Stomach (tissue), 4 donors: ENCODE data around the gene TCP11L2.

ENCODE experiments used
- EP300 ChIP-seq: sonication (generic); formaldehyde crosslinking; IDR thresholded peaks from one replicate; pipeline ENCODE4 v1.6.1; 2017; ENCODE audit warnings: antibody characterized with exemption
- POLR2A ChIP-seq, 4 donors: fragments of 450-650 bp; IDR thresholded peaks; one replicate each; pipeline ENCODE4 v1.6.1; 2016; ENCODE audit warnings: antibody characterized with exemption in 4 of 4, control low read depth in 2 of 4, mild to moderate bottlenecking in 1 of 4, moderate library complexity in 1 of 4
- TF ChIP-seq, protein P1 (sequence below), 7 experiments: fragments of 450-650 bp in 4 of 7; fragments of 200-600 bp in 3 of 7; sonication (generic) in 3 of 7; IDR thresholded peaks; one replicate each; pipeline ENCODE4 v1.5.1; 2016 to 2019; ENCODE audit warnings: antibody characterized with exemption in 7 of 7, control low read depth in 2 of 7, mild to moderate bottlenecking in 1 of 7

DNA sequence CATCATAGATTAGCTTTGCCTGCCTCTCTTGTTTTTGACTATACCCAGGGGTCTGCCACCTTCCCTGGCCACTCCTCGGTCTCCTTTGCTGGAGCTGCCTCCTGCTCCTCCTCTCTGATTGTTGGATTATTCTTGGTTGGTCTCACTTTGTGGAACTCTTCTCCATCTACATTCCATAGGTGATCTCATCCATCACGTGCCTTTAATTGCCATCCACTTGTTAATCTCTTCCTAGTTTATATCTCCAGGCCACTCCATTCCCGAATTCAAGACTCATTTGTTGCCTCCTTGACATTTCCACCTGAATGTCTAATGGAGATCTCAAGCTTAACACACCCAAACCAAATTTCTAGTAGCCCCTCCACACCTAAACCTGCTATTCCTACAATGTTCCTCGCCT, 60.4 kb downstream of the TCP11L2 start:
- no peak for TF ChIP-seq POLR2A (IDR thresholded peaks at IDR 0.05)
- TF ChIP-seq, protein P1, sequence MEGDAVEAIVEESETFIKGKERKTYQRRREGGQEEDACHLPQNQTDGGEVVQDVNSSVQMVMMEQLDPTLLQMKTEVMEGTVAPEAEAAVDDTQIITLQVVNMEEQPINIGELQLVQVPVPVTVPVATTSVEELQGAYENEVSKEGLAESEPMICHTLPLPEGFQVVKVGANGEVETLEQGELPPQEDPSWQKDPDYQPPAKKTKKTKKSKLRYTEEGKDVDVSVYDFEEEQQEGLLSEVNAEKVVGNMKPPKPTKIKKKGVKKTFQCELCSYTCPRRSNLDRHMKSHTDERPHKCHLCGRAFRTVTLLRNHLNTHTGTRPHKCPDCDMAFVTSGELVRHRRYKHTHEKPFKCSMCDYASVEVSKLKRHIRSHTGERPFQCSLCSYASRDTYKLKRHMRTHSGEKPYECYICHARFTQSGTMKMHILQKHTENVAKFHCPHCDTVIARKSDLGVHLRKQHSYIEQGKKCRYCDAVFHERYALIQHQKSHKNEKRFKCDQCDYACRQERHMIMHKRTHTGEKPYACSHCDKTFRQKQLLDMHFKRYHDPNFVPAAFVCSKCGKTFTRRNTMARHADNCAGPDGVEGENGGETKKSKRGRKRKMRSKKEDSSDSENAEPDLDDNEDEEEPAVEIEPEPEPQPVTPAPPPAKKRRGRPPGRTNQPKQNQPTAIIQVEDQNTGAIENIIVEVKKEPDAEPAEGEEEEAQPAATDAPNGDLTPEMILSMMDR (IDR thresholded peaks at IDR 0.05) = no peak
- TF ChIP-seq EP300 = no peak
